Body of pancreas (tissue), 4 donors: ENCODE results near the gene IFT88.

Source experiments
- CTCF ChIP-seq, 7 experiments: fragments of 450-650 bp in 4 of 7; fragments of 200-600 bp in 3 of 7; sonication (generic) in 3 of 7; IDR thresholded peaks; one replicate each; pipeline ENCODE4 v1.5.1; 2016 to 2019; ENCODE audit warnings: antibody characterized with exemption in 7 of 7
- POLR2A ChIP-seq, 3 donors: fragments of 450-650 bp; IDR thresholded peaks; one replicate each; pipeline ENCODE4 v1.6.1; 2016; ENCODE audit warnings: antibody characterized with exemption in 3 of 3, mild to moderate bottlenecking in 2 of 3

- TF ChIP-seq CTCF (IDR thresholded peaks at IDR 0.05) (no peak), POLR2A (IDR thresholded peaks at IDR 0.05) (no peak)
These were observed 105.8 kb downstream of the IFT88 start for GRCh38 chr13:20672772-20673171.
